GM08714 (cell line): Measurements from ENCODE around the gene GABRR1.
"Not testable (repeated sequence)": the region's sequence is repeated elsewhere in the genome, so short reads cannot be mapped to it uniquely, and the experiment has no call there.

ENCODE experiments used
- H3K4me3 ChIP-seq: fragments of 200-500 bp; sonication (Bioruptor generic); 2 replicates; pipeline ENCODE4 v1.5.1; 2014; ENCODE audit warnings: mild to moderate bottlenecking, low read length, inconsistent platforms
- ZNF274 ChIP-seq: IDR thresholded peaks from 2 replicates; pipeline ENCODE4 v1.6.1; 2012; ENCODE audit warnings: mild to moderate bottlenecking, low read depth, low read length

The GABRR1 gene

DNA sequence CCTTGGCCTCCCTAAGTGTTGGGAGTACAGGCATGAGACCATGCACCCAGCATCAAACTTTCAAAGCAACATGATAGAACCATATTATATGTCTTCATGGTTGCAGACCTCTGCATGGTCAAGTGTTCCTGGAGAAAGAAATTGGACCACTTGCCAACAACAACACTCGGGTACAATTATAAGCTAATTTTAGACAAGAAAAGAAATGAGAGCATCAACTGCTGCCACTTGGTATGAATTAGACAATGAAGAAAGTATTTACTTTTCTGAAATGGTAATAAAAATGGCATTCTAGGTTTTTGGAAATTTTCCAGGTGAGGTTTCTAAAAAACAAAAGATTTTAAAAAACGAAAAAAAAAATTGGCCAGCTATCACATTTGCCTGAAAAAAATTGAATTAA, 79.0 kb downstream of the GABRR1 start:
- no peak for TF ChIP-seq ZNF274
- H3K4me3 ChIP-seq: no peak overlapping the region

- TF ChIP-seq ZNF274: no peak
- no peak overlapping the region for H3K4me3 ChIP-seq
These were observed 82.4 kb downstream of the GABRR1 start for GRCh38 chr6:89134723-89135122.

- TF ChIP-seq ZNF274: no peak
- no peak overlapping the region for H3K4me3 ChIP-seq
These were observed 83.2 kb downstream of the GABRR1 start for GRCh38 chr6:89133981-89134380.

DNA sequence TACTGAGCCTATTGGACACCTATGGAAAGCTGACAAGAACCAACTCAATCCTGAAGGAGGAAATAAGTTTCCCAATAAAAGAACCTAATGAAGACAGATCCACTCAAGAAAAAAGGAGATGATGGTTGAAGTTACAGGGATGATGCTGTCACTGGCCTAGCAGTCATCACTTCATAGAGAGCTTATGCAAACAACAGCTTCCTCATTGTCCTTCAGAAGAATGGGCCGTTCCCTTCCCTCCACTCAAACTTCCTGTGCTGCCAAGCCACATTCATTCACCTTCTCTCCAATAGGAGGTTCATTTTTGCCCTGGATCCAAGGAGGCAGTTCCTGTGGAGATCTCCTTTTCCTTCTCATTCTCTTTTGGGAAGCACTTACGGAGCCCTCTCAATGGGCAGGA, 85.1 kb downstream of the GABRR1 start:
- no peak for TF ChIP-seq ZNF274

DNA sequence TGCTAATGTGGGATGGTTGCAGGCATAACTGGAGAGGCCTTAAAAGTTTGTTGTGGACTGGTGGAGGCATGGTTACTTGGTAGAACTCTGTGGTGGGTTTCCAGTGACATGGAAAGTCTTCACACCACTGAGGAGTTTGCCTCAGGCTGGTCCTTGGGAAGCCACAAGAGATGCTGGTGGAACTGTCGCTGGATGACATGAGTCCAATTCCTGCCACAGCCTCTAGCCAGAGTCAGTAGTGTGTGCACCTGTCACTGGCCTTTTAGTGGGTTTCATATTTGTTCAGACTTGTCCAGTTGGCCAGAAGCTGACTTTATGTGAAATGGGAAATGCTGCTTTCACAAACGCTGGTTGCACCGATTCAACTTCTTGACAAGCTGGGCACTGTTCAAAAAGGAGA, 85.6 kb downstream of the GABRR1 start:
- H3K4me3 ChIP-seq: no peak overlapping the region
- no peak for TF ChIP-seq ZNF274

More for the DNA sequence above, 85.1 kb downstream of the GABRR1 start:
- no peak overlapping the region for H3K4me3 ChIP-seq

GRCh38 chr6:89128256-89128671, 88.9 kb downstream of the GABRR1 start:
- H3K4me3 ChIP-seq: not testable (repeated sequence)
